ENCODE results near the gene IGFBP7. TPM values are rescaled to one million over a fixed set of nuclear protein-coding genes. Genes with fewer than 3 reads are reported as not detected.

The IGFBP7 gene
- total and polyA plus RNA-seq, 10 of the 15 experiments (the other 5 are each of a cell fraction or from before 2014, with no cell fraction given), result 0.69 to 1.9 (median 1.4) TPM; not detected in 5

DNA sequence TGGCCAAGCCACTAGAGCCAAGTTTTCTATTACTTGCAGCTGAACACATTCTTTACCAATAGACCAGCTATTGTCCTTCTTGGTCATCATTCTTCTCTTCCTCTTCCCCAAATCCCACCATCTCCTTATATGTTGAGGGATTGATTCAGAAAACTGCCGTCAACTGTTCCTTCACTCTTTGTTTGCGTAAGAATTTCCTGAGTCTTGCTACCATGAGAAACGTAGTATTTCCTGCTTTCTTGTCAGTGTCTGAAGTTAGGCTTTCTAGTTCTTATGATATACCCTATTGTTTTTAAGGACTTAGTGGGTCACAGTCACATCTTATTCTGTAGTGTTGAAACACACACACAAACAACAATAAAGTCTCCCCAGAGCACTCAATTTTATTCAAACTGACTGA is 20.1 kb downstream of the IGFBP7 start:
- Histone ChIP-seq H4K20me1 (ENCODE audit: control insufficient read depth, insufficient read depth) (no peaks in the 10 kb centered on the region), H3K9ac (ENCODE audit: control insufficient read depth, insufficient read depth, low read length) (no peak overlapping the region), H3K4me1 (ENCODE audit: control insufficient read depth, insufficient read depth, low read length) (no peaks in the 10 kb centered on the region), H3K4me3 (no peak overlapping the region), H3K4me2 (ENCODE audit: control insufficient read depth, insufficient read depth) (no peak overlapping the region), H3K36me3 (ENCODE audit: control insufficient read depth in 2 of 2, insufficient read depth in 2 of 2, low read length in 1 of 2) (no peaks in the 10 kb centered on the region), H3K79me2 (ENCODE audit: control insufficient read depth, insufficient read depth, low read length) (no peaks in the 10 kb centered on the region), H3K9me3 (replicated peaks; ENCODE audit: control insufficient read depth, insufficient read depth, low read length) (no peaks in the 10 kb centered on the region), H2AFZ (ENCODE audit: control insufficient read depth, low read depth, low read length) (no peak overlapping the region), H3K27ac (ENCODE audit: control insufficient read depth, insufficient read depth) (no peak overlapping the region), H3K27me3 (replicated peaks in 1 of 2; ENCODE audit: control insufficient read depth in 2 of 2, insufficient read depth in 2 of 2, low read length in 1 of 2) (no peaks in the 10 kb centered on the region; a peak in 1 of 4 replicates)
- POLR2A ChIA-PET, result no interaction called here
- no peak for FAIRE-seq
- ATAC-seq, result no peak
- CTCF ChIA-PET, result interaction anchor here (0.5 kb wide), 1 partner anchor 507 kb away, joined by 3 read pairs; no protein-coding TSS in a partner anchor
- in situ Hi-C loops (cut with MboI), result no loop called here
- RAD21 ChIA-PET (ENCODE audit: unreplicated experiment), result no interaction called here
- DNase-seq (ENCODE audit: low read depth, low spot score), result no peak
- SMC1A ChIA-PET (ENCODE audit: uncharacterized antibody, unreplicated experiment), result no interaction called here
- WGBS (ENCODE audit: insufficient coverage, insufficient replicate concordance, low lambda C conversion rate, missing lambda C conversion rate), result 50% methylated on average over 3 of the region's 3 CpGs
- no TSS peak for BruUV-seq (replicated peaks)
- intact Hi-C loops (cut with micrococcal nuclease; ENCODE audit: unreplicated experiment), result no loop called here
- no peak for TF ChIP-seq EP300 (IDR thresholded peaks at IDR 0.05; ENCODE audit: borderline replicate concordance in 1 of 2, control insufficient read depth in 1 of 2, low read depth in 2 of 2, low read length in 2 of 2)
- TF ChIP-seq MTA2 (IDR thresholded peaks at IDR 0.05; ENCODE audit: low read depth), result no peak
- no peak for TF ChIP-seq BHLHE40 (IDR thresholded peaks at IDR 0.05; ENCODE audit: borderline replicate concordance in 1 of 2, low read depth in 2 of 2, low read length in 1 of 2)
- TF ChIP-seq POLR2AphosphoS2 (IDR thresholded peaks at IDR 0.05; ENCODE audit: low read depth, low read length), result no peak
- TF ChIP-seq, protein P1, sequence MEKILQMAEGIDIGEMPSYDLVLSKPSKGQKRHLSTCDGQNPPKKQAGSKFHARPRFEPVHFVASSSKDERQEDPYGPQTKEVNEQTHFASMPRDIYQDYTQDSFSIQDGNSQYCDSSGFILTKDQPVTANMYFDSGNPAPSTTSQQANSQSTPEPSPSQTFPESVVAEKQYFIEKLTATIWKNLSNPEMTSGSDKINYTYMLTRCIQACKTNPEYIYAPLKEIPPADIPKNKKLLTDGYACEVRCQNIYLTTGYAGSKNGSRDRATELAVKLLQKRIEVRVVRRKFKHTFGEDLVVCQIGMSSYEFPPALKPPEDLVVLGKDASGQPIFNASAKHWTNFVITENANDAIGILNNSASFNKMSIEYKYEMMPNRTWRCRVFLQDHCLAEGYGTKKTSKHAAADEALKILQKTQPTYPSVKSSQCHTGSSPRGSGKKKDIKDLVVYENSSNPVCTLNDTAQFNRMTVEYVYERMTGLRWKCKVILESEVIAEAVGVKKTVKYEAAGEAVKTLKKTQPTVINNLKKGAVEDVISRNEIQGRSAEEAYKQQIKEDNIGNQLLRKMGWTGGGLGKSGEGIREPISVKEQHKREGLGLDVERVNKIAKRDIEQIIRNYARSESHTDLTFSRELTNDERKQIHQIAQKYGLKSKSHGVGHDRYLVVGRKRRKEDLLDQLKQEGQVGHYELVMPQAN (conservative IDR thresholded peaks at IDR 0.05), result no peak
- TF ChIP-seq NR2C1 (IDR thresholded peaks at IDR 0.05), result no peak
- TF ChIP-seq SUZ12 (IDR thresholded peaks at IDR 0.05; ENCODE audit: unreplicated experiment), result no peak
- TF ChIP-seq ATF2 (IDR thresholded peaks at IDR 0.05; ENCODE audit: low read length), result no peak
- no peak for TF ChIP-seq FOS (IDR thresholded peaks at IDR 0.05; ENCODE audit: borderline replicate concordance, extremely low read depth, insufficient read length)
- TF ChIP-seq ZNF592 (IDR thresholded peaks at IDR 0.05), result no peak
- TF ChIP-seq ZNF24 (IDR thresholded peaks at IDR 0.05), result no peak
- TF ChIP-seq PAX8 (IDR thresholded peaks at IDR 0.05), result no peak
- TF ChIP-seq, protein P2, sequence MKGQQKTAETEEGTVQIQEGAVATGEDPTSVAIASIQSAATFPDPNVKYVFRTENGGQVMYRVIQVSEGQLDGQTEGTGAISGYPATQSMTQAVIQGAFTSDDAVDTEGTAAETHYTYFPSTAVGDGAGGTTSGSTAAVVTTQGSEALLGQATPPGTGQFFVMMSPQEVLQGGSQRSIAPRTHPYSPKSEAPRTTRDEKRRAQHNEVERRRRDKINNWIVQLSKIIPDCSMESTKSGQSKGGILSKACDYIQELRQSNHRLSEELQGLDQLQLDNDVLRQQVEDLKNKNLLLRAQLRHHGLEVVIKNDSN (IDR thresholded peaks at IDR 0.05; ENCODE audit: borderline replicate concordance, extremely low read length, insufficient read depth, low read depth, low read length), result no peak
- TF ChIP-seq, protein P3, sequence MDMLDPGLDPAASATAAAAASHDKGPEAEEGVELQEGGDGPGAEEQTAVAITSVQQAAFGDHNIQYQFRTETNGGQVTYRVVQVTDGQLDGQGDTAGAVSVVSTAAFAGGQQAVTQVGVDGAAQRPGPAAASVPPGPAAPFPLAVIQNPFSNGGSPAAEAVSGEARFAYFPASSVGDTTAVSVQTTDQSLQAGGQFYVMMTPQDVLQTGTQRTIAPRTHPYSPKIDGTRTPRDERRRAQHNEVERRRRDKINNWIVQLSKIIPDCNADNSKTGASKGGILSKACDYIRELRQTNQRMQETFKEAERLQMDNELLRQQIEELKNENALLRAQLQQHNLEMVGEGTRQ (IDR thresholded peaks at IDR 0.05; ENCODE audit: borderline replicate concordance, low read depth, low read length), result no peak
- TF ChIP-seq GATAD2B (conservative IDR thresholded peaks at IDR 0.05; ENCODE audit: low read depth), result no peak

Measured in GM12878 (cell line).